ENCODE data around the gene LPCAT3. TPM values are rescaled to one million over a fixed set of nuclear protein-coding genes. Genes with fewer than 3 reads are reported as not detected.
A peak's percentile ranks its signal among the peaks of the same experiment; 100 is the strongest.

LPCAT3 gene
- total RNA-seq, 1 donor from 2014 or later: 34.4 TPM

DNA sequence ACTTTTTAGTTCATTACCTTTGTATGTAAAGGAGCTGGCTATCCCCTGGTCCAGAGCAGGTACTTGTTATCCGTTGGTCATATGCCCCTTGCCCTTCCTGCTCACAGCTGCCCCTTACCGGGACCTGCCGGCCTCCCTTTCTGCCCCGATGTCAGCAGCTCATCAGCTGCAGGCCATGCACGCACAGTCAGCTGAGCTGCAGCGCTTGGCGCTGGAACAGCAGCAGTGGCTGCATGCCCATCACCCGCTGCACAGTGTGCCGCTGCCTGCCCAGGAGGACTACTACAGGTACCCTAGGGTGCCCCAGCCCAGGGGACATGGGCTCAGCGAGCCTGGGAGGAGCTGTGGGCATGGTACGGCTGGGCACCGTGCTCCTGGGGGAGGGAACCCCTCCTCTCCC is 77.0 kb downstream of the LPCAT3 start:
- Mint-ChIP-seq H3K36me3 (peaks cover 25% of the 10 kb centered on the region), H3K9me3 (no peaks in the 10 kb centered on the region), H3K4me3 (peak overlapping the region; percentile 26), H3K27ac (peak overlapping the region; percentile 76), H3K27me3 (peaks cover 9% of the 10 kb centered on the region), H3K4me1 (ENCODE audit: unreplicated experiment) (peaks cover 18% of the 10 kb centered on the region)
- DNase-seq (ENCODE audit: extremely low spot score, unreplicated experiment): no peak
- TF ChIP-seq, protein P1, sequence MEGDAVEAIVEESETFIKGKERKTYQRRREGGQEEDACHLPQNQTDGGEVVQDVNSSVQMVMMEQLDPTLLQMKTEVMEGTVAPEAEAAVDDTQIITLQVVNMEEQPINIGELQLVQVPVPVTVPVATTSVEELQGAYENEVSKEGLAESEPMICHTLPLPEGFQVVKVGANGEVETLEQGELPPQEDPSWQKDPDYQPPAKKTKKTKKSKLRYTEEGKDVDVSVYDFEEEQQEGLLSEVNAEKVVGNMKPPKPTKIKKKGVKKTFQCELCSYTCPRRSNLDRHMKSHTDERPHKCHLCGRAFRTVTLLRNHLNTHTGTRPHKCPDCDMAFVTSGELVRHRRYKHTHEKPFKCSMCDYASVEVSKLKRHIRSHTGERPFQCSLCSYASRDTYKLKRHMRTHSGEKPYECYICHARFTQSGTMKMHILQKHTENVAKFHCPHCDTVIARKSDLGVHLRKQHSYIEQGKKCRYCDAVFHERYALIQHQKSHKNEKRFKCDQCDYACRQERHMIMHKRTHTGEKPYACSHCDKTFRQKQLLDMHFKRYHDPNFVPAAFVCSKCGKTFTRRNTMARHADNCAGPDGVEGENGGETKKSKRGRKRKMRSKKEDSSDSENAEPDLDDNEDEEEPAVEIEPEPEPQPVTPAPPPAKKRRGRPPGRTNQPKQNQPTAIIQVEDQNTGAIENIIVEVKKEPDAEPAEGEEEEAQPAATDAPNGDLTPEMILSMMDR (conservative IDR thresholded peaks at IDR 0.05): no peak

DNA sequence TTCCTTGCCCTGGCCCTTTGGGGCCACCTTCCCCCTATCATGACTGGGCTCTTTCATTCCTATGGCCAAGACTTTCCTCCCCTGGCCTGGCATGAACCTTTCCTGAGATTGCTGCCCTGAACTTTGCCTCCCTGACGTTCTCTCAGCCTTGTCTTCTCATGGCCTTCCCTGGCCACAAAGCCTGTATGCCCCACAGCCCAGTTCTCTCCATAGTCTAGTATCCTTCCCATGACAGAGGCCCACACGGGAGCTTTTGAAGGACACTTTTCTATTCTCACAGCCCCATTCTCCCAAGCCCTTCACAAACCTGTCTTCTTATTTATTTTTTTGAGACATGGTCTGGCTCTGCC is 79.1 kb downstream of the LPCAT3 start:
- no peak for DNase-seq (ENCODE audit: extremely low spot score, unreplicated experiment)

DNA sequence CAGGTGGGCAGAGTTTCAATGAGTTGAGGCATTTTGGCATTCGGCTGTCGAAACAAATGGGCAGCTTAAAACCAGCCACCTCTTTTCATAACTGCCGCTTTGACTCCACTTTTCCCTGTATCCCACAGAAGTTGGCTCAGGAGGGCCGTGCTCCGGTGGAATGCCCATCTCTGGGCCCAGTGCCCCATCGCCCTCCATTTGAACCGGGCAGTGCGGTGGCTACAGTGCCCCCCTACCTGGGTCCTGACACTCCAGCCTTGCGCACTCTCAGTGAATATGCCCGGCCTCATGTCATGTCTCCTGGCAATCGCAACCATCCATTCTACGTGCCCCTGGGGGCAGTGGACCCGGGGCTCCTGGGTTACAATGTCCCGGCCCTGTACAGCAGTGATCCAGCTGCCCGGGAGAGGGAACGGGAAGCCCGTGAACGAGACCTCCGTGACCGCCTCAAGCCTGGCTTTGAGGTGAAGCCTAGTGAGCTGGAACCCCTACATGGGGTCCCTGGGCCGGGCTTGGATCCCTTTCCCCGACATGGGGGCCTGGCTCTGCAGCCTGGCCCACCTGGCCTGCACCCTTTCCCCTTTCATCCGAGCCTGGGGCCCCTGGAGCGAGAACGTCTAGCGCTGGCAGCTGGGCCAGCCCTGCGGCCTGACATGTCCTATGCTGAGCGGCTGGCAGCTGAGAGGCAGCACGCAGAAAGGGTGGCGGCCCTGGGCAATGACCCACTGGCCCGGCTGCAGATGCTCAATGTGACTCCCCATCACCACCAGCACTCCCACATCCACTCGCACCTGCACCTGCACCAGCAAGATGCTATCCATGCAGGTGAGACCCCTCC is 79.7 kb downstream of the LPCAT3 start:
- Mint-ChIP-seq H3K9me3 (no peaks in the 10 kb centered on the region), H3K27ac (peak overlapping the region; percentile 94), H3K4me3 (peak overlapping the region; percentile 90), H3K4me1 (ENCODE audit: unreplicated experiment) (peaks cover 22% of the 10 kb centered on the region), H3K27me3 (peaks cover 2% of the 10 kb centered on the region), H3K36me3 (peaks cover 44% of the 10 kb centered on the region)
- TF ChIP-seq, protein P1 (conservative IDR thresholded peaks at IDR 0.05): peak; percentile 7
- no peak for DNase-seq (ENCODE audit: extremely low spot score, unreplicated experiment)

More for the DNA sequence above, 79.1 kb downstream of the LPCAT3 start:
- Mint-ChIP-seq H3K4me3 (peak overlapping the region; percentile 78), H3K27ac (peak overlapping the region; percentile 82), H3K27me3 (peaks cover 5% of the 10 kb centered on the region), H3K4me1 (ENCODE audit: unreplicated experiment) (peaks cover 18% of the 10 kb centered on the region), H3K9me3 (no peaks in the 10 kb centered on the region), H3K36me3 (peaks cover 39% of the 10 kb centered on the region)
- TF ChIP-seq, protein P1 (conservative IDR thresholded peaks at IDR 0.05): no peak

DNA sequence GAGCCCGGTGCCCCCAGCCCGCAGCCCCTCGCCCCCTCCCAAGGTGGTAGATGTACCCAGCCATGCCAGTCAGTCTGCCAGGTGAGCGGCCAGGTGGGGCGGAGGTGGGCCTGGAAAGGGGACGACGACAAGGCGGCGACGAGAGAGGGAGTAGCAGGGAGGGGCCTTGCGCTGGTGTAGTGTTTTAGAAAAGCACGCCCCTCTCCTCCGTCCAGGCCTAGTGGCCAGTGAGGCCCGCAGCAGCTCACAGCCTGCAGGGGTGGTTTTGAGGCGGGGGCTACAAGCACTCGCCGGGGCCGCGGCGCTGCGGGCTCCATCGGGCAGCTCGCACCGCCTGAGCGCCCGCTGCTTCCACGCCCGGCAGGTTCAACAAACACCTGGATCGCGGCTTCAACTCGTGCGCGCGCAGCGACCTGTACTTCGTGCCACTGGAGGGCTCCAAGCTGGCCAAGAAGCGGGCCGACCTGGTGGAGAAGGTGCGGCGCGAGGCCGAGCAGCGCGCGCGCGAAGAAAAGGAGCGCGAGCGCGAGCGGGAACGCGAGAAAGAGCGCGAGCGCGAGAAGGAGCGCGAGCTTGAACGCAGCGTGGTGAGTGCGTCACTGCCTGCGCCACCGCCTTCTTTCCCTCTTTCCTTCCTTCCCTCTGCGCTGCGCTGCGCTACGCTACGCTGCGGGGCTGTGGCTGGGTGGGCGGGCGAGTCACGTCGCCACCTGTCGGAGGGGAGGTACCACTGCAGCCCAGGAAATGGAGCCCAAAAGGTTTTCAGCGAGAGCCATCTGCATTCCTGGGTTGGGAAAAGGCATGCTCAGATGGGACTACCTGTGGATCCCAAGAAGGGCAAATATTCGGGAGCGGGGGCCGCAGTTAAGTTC is 80.6 kb downstream of the LPCAT3 start:
- Mint-ChIP-seq H3K36me3 (peaks cover 46% of the 10 kb centered on the region), H3K4me1 (ENCODE audit: unreplicated experiment) (peaks cover 25% of the 10 kb centered on the region), H3K9me3 (no peaks in the 10 kb centered on the region), H3K27ac (peak overlapping the region; percentile 94), H3K27me3 (no peaks in the 10 kb centered on the region), H3K4me3 (peak overlapping the region; percentile 90)
- TF ChIP-seq, protein P1 (conservative IDR thresholded peaks at IDR 0.05): peak; percentile 95
- peak; percentile 94 for DNase-seq (ENCODE audit: extremely low spot score, unreplicated experiment)

DNA sequence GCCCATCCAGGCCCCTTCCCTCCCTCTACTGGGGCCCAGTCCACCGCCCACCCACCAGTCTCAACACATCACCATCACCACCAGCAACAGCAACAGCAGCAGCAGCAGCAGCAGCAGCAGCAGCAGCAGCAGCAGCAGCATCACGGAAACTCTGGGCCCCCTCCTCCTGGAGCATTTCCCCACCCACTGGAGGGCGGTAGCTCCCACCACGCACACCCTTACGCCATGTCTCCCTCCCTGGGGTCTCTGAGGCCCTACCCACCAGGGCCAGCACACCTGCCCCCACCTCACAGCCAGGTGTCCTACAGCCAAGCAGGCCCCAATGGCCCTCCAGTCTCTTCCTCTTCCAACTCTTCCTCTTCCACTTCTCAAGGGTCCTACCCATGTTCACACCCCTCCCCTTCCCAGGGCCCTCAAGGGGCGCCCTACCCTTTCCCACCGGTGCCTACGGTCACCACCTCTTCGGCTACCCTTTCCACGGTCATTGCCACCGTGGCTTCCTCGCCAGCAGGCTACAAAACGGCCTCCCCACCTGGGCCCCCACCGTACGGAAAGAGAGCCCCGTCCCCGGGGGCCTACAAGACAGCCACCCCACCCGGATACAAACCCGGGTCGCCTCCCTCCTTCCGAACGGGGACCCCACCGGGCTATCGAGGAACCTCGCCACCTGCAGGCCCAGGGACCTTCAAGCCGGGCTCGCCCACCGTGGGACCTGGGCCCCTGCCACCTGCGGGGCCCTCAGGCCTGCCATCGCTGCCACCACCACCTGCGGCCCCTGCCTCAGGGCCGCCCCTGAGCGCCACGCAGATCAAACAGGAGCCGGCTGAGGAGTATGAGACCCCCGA is 81.4 kb downstream of the LPCAT3 start:
- Mint-ChIP-seq H3K27me3 (no peaks in the 10 kb centered on the region), H3K36me3 (peaks cover 50% of the 10 kb centered on the region), H3K4me1 (ENCODE audit: unreplicated experiment) (peaks cover 28% of the 10 kb centered on the region), H3K27ac (peak overlapping the region; percentile 94), H3K4me3 (peak overlapping the region; percentile 90), H3K9me3 (no peaks in the 10 kb centered on the region)
- TF ChIP-seq, protein P1 (conservative IDR thresholded peaks at IDR 0.05): no peak
- no peak for DNase-seq (ENCODE audit: extremely low spot score, unreplicated experiment)

Measured in type B pancreatic cell (in vitro differentiated cells).